Measurements from ENCODE around the gene CD22.

CD22 gene

DNA sequence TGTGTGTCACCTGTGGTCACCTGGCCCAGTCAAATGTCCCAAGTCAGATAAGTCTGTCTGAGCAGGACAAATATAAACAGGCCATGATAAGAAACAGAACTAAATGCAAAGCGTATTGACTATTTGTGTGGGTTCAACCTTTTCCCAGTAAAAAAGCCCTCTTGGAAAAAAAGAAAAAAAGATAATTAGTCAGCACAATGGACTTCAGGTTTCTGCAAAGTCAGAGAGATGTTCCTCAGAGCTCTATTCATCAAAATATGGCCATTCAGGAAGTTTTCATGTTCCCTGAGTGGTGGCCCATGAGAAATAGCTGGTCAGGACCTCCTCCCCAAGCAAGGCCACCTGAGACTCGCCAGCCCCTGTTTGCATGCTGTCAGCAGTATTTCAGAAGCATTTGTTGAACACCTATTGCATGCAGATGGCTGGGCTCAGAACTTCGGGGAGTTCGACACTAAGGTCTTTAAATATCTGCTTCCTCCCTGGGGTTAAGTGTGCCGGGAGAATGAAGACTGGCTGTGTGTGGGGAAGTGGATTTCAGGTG, 32.0 kb downstream of the CD22 start:
- no peak for DNase-seq (ENCODE audit: low read depth, low spot score)
- no peak overlapping the region for H3K27ac ChIP-seq
- no peak overlapping the region for H3K9ac ChIP-seq (ENCODE audit: insufficient read length)
- no peak overlapping the region for H3K4me3 ChIP-seq
- no peaks in the 10 kb centered on the region for H3K9me3 ChIP-seq (ENCODE audit: low read depth, low read length)
- TF ChIP-seq EZH2 (IDR thresholded peaks at IDR 0.05) (no peak), FOXP2 (optimal IDR thresholded peaks at IDR 0.05; ENCODE audit: control extremely low read depth, extremely low read length, insufficient read depth) (no peak), POLR2AphosphoS5 (IDR thresholded peaks at IDR 0.05; ENCODE audit: borderline replicate concordance, low read depth, low read length) (no peak)
- H3K36me3 ChIP-seq (ENCODE audit: insufficient read depth, low read length), result no peaks in the 10 kb centered on the region

DNA sequence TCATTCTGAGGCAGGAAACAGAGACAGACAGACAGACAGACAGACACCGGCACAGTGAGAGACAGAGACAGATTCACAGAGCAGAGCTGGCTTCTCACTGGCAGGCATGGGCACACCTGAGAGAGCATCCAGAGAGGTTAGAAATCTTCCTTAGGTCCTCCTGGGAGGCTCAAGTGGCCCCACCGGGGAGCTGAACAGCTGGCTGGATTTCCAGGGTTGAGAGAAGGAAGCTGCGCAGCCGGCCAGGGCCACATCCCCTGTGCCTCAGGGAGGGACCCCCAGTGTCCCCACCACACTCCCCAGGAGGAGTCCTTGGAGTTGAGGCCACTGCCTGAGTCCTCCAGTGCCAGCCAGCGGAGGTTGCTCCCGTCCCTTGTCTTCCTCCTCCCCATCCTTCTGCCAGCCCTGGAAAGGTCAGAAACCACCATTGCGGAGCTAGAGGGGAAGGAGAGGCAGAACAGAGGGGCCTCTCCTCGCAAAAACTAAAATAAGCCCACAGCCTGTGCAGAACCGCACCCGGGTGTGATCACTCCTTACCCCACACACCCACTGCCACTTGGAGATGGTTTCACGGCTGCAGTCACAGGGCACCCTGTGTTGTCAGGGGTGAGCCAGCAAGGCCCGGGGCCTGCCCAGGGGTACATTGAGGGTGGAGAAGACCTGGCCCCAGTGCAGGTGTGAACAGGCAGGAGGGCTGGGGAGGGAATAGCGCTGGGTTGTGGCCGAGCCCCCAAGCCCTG, 33.4 kb downstream of the CD22 start:
- no peak for TF ChIP-seq EZH2 (IDR thresholded peaks at IDR 0.05)
- no peak for TF ChIP-seq FOXP2 (optimal IDR thresholded peaks at IDR 0.05; ENCODE audit: control extremely low read depth, extremely low read length, insufficient read depth)
- TF ChIP-seq POLR2AphosphoS5 (IDR thresholded peaks at IDR 0.05; ENCODE audit: borderline replicate concordance, low read depth, low read length), result no peak
- no peak overlapping the region for H3K4me3 ChIP-seq
- DNase-seq (ENCODE audit: low read depth, low spot score), result no peak
- no peaks in the 10 kb centered on the region for H3K9me3 ChIP-seq (ENCODE audit: low read depth, low read length)
- H3K9ac ChIP-seq (ENCODE audit: insufficient read length), result no peak overlapping the region
- H3K27ac ChIP-seq, result no peak overlapping the region
- no peaks in the 10 kb centered on the region for H3K36me3 ChIP-seq (ENCODE audit: insufficient read depth, low read length)

DNA sequence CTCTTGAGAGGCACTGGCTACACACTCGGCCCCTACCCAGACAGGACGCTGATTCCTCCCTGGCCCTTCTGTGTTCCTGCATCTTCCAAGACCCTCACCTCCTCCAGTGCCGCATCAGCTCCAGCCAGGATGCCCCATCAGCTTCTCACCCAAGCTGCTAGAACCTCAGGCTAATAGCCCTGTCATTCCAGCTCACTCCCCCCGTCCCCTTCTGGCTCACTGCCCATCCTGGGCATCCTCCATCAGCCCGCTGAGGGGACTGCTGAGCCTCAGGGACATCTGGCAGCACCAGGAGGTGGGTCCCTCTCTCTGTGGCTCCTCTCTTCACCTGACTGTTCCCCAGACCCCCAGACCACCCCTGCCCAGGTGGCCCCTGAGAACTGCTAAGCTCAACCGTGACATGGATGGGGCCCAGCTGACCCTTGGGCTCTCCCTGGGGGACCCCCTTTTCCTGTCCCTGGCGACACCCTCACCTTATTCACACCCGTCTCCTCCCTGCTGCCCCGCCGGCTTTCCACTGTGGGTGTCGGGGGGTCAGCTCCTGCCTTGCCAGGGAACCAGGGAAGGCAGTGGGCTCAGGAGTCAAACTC, 34.1 kb downstream of the CD22 start:
- no peak for TF ChIP-seq EZH2 (IDR thresholded peaks at IDR 0.05)
- no peak for TF ChIP-seq FOXP2 (optimal IDR thresholded peaks at IDR 0.05; ENCODE audit: control extremely low read depth, extremely low read length, insufficient read depth)
- TF ChIP-seq POLR2AphosphoS5 (IDR thresholded peaks at IDR 0.05; ENCODE audit: borderline replicate concordance, low read depth, low read length), result no peak
- no peak for DNase-seq (ENCODE audit: low read depth, low spot score)
- Histone ChIP-seq H3K9me3 (ENCODE audit: low read depth, low read length) (no peaks in the 10 kb centered on the region), H3K27ac (no peak overlapping the region), H3K9ac (ENCODE audit: insufficient read length) (no peak overlapping the region), H3K36me3 (ENCODE audit: insufficient read depth, low read length) (no peaks in the 10 kb centered on the region), H3K4me3 (no peak overlapping the region)

DNA sequence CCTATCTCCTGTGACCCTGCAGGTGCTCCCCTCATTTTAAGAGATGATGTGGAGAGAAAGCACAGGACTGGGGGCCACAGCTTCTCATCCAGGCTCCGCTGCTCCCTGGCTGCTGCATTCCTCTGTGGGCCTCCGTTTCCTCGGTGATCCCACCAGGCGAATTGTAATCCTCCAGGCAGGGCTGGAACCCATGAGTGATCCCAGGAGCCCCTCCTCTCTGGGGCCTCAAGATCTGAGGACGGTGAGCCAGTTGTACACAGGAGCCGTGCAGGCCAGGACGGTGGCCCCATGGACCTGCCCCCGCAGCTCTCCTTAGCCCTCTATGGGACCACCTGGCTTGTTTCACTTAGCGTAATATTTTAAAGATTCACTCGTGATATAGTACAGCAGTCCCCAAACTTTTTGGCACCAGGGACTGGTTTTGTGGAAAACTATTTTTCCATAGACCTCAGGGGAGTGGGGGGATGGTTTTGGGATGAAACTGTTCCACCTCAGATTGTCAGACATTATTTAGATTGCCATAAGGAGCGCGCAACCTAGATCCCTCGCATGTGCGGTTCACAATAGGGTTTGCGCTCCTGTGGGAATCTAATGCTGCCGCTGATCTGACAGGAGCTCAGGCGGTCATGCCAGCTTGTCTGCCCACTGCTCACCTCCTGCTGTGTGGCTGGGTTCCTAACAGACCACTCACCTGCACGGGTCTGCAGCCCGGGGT, 34.9 kb downstream of the CD22 start:
- TF ChIP-seq POLR2AphosphoS5 (IDR thresholded peaks at IDR 0.05; ENCODE audit: borderline replicate concordance, low read depth, low read length), result no peak
- TF ChIP-seq FOXP2 (optimal IDR thresholded peaks at IDR 0.05; ENCODE audit: control extremely low read depth, extremely low read length, insufficient read depth), result no peak
- TF ChIP-seq EZH2 (IDR thresholded peaks at IDR 0.05), result no peak
- DNase-seq (ENCODE audit: low read depth, low spot score), result no peak
- Histone ChIP-seq H3K4me3 (no peak overlapping the region), H3K9me3 (ENCODE audit: low read depth, low read length) (no peaks in the 10 kb centered on the region), H3K9ac (ENCODE audit: insufficient read length) (no peak overlapping the region), H3K36me3 (ENCODE audit: insufficient read depth, low read length) (no peaks in the 10 kb centered on the region), H3K27ac (no peak overlapping the region)

DNA sequence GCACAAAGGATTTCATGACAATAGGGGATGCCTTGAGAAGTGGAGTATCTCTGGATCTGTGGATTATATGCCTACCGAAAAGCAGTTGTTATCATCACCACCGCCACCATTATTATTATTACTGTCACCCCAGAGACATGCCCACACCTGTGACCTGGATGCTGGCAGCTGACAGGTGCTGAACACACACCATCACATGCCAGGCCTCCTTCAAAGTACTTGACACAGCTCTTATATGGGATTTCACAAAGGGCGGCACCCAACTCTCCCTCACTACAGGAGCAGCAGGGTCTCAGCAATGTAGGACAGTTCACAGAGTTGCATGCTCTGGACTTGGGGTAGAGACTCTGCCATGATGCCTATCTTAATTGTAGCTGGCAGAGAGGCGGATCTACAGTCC, 36.3 kb downstream of the CD22 start:
- no peaks in the 10 kb centered on the region for H3K9me3 ChIP-seq (ENCODE audit: low read depth, low read length)
- H3K9ac ChIP-seq (ENCODE audit: insufficient read length), result no peak overlapping the region
- no peak overlapping the region for H3K27ac ChIP-seq
- no peaks in the 10 kb centered on the region for H3K36me3 ChIP-seq (ENCODE audit: insufficient read depth, low read length)
- no peak for DNase-seq (ENCODE audit: low read depth, low spot score)
- TF ChIP-seq EZH2 (IDR thresholded peaks at IDR 0.05), result no peak
- TF ChIP-seq FOXP2 (optimal IDR thresholded peaks at IDR 0.05; ENCODE audit: control extremely low read depth, extremely low read length, insufficient read depth), result no peak
- TF ChIP-seq POLR2AphosphoS5 (IDR thresholded peaks at IDR 0.05; ENCODE audit: borderline replicate concordance, low read depth, low read length), result no peak
- H3K4me3 ChIP-seq, result no peak overlapping the region

DNA sequence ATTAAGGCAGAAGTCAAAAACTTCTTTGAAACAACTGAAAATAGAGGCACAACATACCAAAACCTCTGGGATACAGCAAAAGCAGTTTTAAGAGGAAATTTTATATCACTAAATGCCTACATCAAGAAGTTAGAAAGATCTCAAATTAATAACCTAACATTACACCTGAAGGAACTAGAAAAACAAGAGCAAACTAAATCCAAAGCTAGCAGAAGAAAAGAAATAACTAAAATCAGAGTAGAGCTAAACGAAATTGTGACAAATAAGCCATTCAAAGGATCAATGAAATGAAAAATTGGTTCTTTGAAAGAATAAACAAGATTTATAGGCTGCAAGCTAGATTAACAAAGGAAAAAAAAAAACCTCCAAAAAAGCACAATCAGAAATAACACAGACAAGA, 39.4 kb downstream of the CD22 start:
- TF ChIP-seq FOXP2 (optimal IDR thresholded peaks at IDR 0.05; ENCODE audit: control extremely low read depth, extremely low read length, insufficient read depth), result no peak
- TF ChIP-seq POLR2AphosphoS5 (IDR thresholded peaks at IDR 0.05; ENCODE audit: borderline replicate concordance, low read depth, low read length), result no peak
- no peak for TF ChIP-seq EZH2 (IDR thresholded peaks at IDR 0.05)
- Histone ChIP-seq H3K4me3 (no peak overlapping the region), H3K27ac (no peak overlapping the region), H3K36me3 (ENCODE audit: insufficient read depth, low read length) (no peaks in the 10 kb centered on the region), H3K9me3 (ENCODE audit: low read depth, low read length) (no peaks in the 10 kb centered on the region), H3K9ac (ENCODE audit: insufficient read length) (no peak overlapping the region)
- no peak for DNase-seq (ENCODE audit: low read depth, low spot score)

DNA sequence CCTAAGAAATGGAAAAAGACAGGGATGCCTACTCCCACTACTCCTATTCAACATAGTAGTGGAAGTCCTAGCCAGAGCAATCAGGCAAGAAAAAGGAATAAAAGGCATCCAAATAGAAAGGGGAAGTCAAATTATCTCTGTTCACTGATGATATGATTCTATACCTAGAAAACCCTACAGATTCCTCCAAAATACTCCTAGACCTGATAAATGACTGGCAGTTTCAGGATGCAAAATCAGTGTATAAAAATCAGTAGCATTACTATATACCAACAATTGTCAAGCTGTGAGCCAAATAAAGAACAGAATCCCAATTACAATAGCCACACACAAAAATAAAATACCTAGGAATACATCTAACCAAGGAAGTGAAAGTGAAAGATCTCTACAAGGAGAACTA, 40.5 kb downstream of the CD22 start:
- Histone ChIP-seq H3K9me3 (ENCODE audit: low read depth, low read length) (no peaks in the 10 kb centered on the region), H3K36me3 (ENCODE audit: insufficient read depth, low read length) (no peaks in the 10 kb centered on the region), H3K27ac (no peak overlapping the region), H3K4me3 (no peak overlapping the region), H3K9ac (ENCODE audit: insufficient read length) (no peak overlapping the region)
- no peak for TF ChIP-seq POLR2AphosphoS5 (IDR thresholded peaks at IDR 0.05; ENCODE audit: borderline replicate concordance, low read depth, low read length)
- TF ChIP-seq FOXP2 (optimal IDR thresholded peaks at IDR 0.05; ENCODE audit: control extremely low read depth, extremely low read length, insufficient read depth), result no peak
- no peak for TF ChIP-seq EZH2 (IDR thresholded peaks at IDR 0.05)
- no peak for DNase-seq (ENCODE audit: low read depth, low spot score)

DNA sequence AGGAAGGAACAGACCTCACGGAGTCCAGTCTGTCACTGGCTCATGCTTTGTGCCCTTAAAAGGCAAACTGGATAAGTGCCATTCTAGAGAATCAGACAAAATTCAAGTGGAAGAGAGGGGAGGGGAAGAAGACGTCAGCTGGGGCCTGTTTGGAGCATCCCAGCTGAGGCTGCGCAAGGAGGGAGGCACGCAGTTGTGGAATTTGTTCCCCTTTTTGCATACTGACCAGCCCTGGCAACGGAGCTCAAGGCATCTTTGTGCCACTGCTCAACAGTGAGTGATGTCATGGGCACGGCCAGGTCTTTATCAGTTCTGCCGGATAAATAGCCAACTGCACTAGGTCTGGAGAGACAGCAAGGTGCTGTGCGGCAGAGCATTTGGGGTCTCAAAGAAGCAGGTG, 41.7 kb downstream of the CD22 start, which contains the start of gene GPR42:
Gene GPR42, plus strand, starts transcription at position 347 of the 400 bp plus-strand sequence. CDS start 292 bp downstream, outside the sequence.
- TF ChIP-seq EZH2 (IDR thresholded peaks at IDR 0.05), result no peak
- TF ChIP-seq POLR2AphosphoS5 (IDR thresholded peaks at IDR 0.05; ENCODE audit: borderline replicate concordance, low read depth, low read length), result no peak
- no peak for TF ChIP-seq FOXP2 (optimal IDR thresholded peaks at IDR 0.05; ENCODE audit: control extremely low read depth, extremely low read length, insufficient read depth)
- no peak for DNase-seq (ENCODE audit: low read depth, low spot score)
- Histone ChIP-seq H3K9ac (ENCODE audit: insufficient read length) (no peak within 1 kb of the TSS), H3K4me3 (no peak within 1 kb of the TSS), H3K27ac (no peak within 1 kb of the TSS), H3K36me3 (ENCODE audit: insufficient read depth, low read length) (no peaks in the 10 kb centered on the region), H3K9me3 (ENCODE audit: low read depth, low read length) (no peaks in the 10 kb centered on the region)

Measured in SK-N-MC (cell line).